ENCODE measurements around the gene HMG20A.

Gene HMG20A

GRCh38 chr15:77500989-77501388 lies 80.3 kb downstream of the HMG20A start:
- no peak overlapping the region for H3K4me3 ChIP-seq (ENCODE audit: low read depth in 1 of 2, low read length in 1 of 2)
- peaks cover 5% of the 10 kb centered on the region in 2 experiments for H3K4me1 ChIP-seq (ENCODE audit: control insufficient read depth in 1 of 2, insufficient read depth in 1 of 2, low read depth in 1 of 2, low read length in 1 of 2)
- TF ChIP-seq, protein P1, sequence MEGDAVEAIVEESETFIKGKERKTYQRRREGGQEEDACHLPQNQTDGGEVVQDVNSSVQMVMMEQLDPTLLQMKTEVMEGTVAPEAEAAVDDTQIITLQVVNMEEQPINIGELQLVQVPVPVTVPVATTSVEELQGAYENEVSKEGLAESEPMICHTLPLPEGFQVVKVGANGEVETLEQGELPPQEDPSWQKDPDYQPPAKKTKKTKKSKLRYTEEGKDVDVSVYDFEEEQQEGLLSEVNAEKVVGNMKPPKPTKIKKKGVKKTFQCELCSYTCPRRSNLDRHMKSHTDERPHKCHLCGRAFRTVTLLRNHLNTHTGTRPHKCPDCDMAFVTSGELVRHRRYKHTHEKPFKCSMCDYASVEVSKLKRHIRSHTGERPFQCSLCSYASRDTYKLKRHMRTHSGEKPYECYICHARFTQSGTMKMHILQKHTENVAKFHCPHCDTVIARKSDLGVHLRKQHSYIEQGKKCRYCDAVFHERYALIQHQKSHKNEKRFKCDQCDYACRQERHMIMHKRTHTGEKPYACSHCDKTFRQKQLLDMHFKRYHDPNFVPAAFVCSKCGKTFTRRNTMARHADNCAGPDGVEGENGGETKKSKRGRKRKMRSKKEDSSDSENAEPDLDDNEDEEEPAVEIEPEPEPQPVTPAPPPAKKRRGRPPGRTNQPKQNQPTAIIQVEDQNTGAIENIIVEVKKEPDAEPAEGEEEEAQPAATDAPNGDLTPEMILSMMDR (IDR thresholded peaks at IDR 0.05) = no peak
- peaks cover 45% of the 10 kb centered on the region for H3K27me3 ChIP-seq
- H3K9me3 ChIP-seq = no peaks in the 10 kb centered on the region
- H3K36me3 ChIP-seq = no peaks in the 10 kb centered on the region
- no peak overlapping the region for H3K27ac ChIP-seq

DNA sequence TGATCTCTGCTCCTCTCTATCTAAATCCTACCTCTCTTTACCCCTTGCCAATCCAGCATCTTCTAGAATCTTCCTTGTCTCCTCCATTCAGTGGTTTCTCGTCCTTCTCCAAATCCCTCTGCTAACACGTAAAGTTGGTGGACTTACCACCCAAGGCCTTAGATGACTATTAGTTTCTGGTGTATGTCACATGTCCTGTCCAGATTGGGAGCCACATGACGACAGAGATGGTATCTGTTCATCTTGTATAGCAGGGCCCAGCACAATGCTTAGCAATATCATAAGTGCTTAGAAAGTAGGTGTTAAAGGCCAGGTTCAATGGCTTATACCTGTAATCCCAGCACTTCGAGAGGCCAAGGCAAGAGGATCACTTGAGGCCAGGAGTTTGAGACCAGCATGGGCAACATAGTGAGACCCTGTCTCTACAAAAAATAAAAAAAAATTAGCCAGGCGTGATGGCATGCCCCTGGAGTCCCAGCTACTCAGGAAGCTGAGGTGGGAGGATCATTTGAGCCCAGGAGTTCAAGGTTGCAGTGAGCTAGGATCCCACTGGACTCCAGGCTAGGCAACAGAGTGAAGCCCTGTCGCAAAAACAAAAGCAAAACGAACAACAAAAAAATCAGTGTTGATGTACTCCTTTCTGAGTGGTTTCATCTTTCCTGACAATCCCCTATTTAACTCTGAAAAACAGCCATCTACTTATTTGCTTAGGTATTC lies 81.8 kb downstream of the HMG20A start:
- no peak overlapping the region for H3K27ac ChIP-seq
- no peaks in the 10 kb centered on the region for H3K36me3 ChIP-seq
- TF ChIP-seq, protein P1 (IDR thresholded peaks at IDR 0.05) = no peak
- peaks cover 61% of the 10 kb centered on the region for H3K27me3 ChIP-seq
- no peak overlapping the region for H3K4me3 ChIP-seq (ENCODE audit: low read depth in 1 of 2, low read length in 1 of 2)
- H3K4me1 ChIP-seq (ENCODE audit: control insufficient read depth in 1 of 2, insufficient read depth in 1 of 2, low read depth in 1 of 2, low read length in 1 of 2) = peaks cover 0 to 5% of the 10 kb centered on the region in 2 experiments
- H3K9me3 ChIP-seq = no peaks in the 10 kb centered on the region

GRCh38 chr15:77503240-77503639 lies 82.6 kb downstream of the HMG20A start:
- Histone ChIP-seq H3K4me1 (ENCODE audit: control insufficient read depth in 1 of 2, insufficient read depth in 1 of 2, low read depth in 1 of 2, low read length in 1 of 2) (peaks cover 0 to 5% of the 10 kb centered on the region in 2 experiments), H3K4me3 (ENCODE audit: low read depth in 1 of 2, low read length in 1 of 2) (no peak overlapping the region), H3K27me3 (peaks cover 68% of the 10 kb centered on the region), H3K27ac (no peak overlapping the region), H3K9me3 (no peaks in the 10 kb centered on the region), H3K36me3 (no peaks in the 10 kb centered on the region)
- TF ChIP-seq, protein P1 (IDR thresholded peaks at IDR 0.05) = no peak

DNA sequence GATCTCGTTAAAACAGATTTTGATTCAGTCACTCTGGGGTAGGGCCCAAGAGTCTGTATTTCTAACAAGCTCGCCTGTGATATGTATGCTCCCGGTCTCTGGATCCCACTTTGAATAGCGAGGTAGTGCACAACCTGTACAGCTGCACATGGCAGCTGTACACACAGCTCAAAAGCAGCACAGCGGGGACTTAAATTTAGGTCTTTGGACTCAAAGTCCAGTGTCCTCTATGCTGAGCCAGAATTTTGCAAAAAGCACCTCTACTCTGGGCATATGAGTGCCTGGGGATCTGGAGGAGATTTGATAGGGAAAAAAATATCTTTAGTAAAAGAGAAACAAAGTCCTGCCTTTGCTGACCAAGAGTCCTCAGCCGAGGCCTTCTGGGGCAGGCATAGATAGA lies 83.1 kb downstream of the HMG20A start:
- Histone ChIP-seq H3K4me1 (ENCODE audit: control insufficient read depth in 1 of 2, insufficient read depth in 1 of 2, low read depth in 1 of 2, low read length in 1 of 2) (peaks cover 0 to 5% of the 10 kb centered on the region in 2 experiments), H3K27me3 (peaks cover 73% of the 10 kb centered on the region), H3K4me3 (ENCODE audit: low read depth in 1 of 2, low read length in 1 of 2) (no peak overlapping the region), H3K9me3 (no peaks in the 10 kb centered on the region), H3K36me3 (no peaks in the 10 kb centered on the region), H3K27ac (no peak overlapping the region)
- TF ChIP-seq, protein P1 (IDR thresholded peaks at IDR 0.05) = no peak

GRCh38 chr15:77504306-77504705 lies 83.6 kb downstream of the HMG20A start:
- Histone ChIP-seq H3K4me3 (ENCODE audit: low read depth in 1 of 2, low read length in 1 of 2) (no peak overlapping the region), H3K27me3 (peaks cover 78% of the 10 kb centered on the region), H3K4me1 (ENCODE audit: control insufficient read depth in 1 of 2, insufficient read depth in 1 of 2, low read depth in 1 of 2, low read length in 1 of 2) (peaks cover 0 to 5% of the 10 kb centered on the region in 2 experiments), H3K9me3 (no peaks in the 10 kb centered on the region), H3K27ac (no peak overlapping the region), H3K36me3 (no peaks in the 10 kb centered on the region)
- TF ChIP-seq, protein P1 (IDR thresholded peaks at IDR 0.05) = no peak

Data from neutrophil (primary cell).